PC-3 (cell line): ENCODE results near the gene DZIP3.

Source experiments
- CTCF ChIP-seq: fragments of 300-600 bp; sonication (generic); conservative IDR thresholded peaks from 2 replicates; pipeline ENCODE4 v1.5.1; 2017; ENCODE audit warnings: antibody characterized with exemption, low read depth, mild to moderate bottlenecking, low read length
- EZH2 ChIP-seq: fragments of 300-600 bp; sonication (generic); IDR thresholded peaks from one replicate; pipeline ENCODE4 v1.6.1; 2017; ENCODE audit warnings: antibody characterized with exemption, mild to moderate bottlenecking, low read length; ENCODE audit not compliant: unreplicated experiment

DNA sequence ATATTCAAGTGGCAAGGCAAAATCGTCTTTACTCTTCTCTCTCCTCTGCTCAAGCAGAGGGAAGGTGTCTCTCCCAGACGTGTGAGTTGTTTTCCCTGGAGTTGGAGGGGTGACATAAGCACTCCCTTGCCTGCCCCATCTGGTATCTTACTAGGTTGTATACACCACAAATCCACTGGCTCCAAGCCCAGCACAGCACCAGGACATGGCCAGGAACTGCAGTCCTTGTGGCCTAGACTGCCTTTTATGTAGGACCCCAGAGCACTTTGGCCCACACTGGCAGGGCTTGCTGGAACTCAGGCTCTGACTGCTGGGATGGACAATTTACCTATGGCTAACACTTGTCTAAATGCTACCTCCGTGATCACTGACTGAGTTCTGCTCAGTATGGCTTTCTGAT, 34.0 kb downstream of the DZIP3 start:
- TF ChIP-seq CTCF (no peak), EZH2 (no peak)
